Adrenal gland (tissue), 5 donors: ENCODE results near the gene PHF13.
"Not testable (repeated sequence)": the region's sequence is repeated elsewhere in the genome, so short reads cannot be mapped to it uniquely, and the experiment has no call there.

Experiments used
- POLR2A ChIP-seq, 2 donors: fragments of 450-650 bp; IDR thresholded peaks; one replicate each; pipeline ENCODE4 v1.6.1; 2017; ENCODE audit warnings: antibody characterized with exemption in 2 of 2, mild to moderate bottlenecking in 2 of 2, moderate library complexity in 1 of 2
- TF ChIP-seq, protein P1 (sequence below), 6 experiments: fragments of 450-650 bp in 4 of 6; fragments of 200-600 bp in 2 of 6; sonication (generic) in 1 of 6; IDR thresholded peaks; 1 replicate in 5 of 6; 2 replicates in 1 of 6; pipeline versions ENCODE4 v1.5.1 to v1.8.0; 2016 to 2021; ENCODE audit warnings: antibody characterized with exemption in 6 of 6, mild to moderate bottlenecking in 2 of 6, moderate library complexity in 1 of 6
- donor health status: DM: no; HTN: no; CAD: no.

DNA sequence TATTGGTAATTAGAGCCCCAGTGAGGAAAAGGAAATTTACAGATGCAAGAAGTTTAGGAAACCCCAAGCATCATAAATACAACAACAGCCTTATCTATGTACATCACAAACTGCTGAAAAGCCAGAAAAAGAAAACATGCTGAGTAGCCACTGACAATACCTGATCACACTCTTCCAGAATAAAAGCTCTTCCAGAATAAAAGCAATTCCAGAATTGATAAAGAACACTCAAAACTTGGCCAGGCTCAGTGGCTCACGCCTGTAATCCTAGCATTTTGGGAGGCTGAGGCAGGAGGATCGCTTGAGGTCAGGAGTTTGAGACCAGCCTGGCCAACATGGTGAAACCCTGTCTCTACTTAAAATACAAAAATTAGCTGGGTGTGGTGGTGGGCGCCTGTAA lies 27.3 kb downstream of the PHF13 start:
- TF ChIP-seq, protein P1, sequence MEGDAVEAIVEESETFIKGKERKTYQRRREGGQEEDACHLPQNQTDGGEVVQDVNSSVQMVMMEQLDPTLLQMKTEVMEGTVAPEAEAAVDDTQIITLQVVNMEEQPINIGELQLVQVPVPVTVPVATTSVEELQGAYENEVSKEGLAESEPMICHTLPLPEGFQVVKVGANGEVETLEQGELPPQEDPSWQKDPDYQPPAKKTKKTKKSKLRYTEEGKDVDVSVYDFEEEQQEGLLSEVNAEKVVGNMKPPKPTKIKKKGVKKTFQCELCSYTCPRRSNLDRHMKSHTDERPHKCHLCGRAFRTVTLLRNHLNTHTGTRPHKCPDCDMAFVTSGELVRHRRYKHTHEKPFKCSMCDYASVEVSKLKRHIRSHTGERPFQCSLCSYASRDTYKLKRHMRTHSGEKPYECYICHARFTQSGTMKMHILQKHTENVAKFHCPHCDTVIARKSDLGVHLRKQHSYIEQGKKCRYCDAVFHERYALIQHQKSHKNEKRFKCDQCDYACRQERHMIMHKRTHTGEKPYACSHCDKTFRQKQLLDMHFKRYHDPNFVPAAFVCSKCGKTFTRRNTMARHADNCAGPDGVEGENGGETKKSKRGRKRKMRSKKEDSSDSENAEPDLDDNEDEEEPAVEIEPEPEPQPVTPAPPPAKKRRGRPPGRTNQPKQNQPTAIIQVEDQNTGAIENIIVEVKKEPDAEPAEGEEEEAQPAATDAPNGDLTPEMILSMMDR (IDR thresholded peaks at IDR 0.05), result not testable (repeated sequence)
- not testable (repeated sequence) for TF ChIP-seq POLR2A (IDR thresholded peaks at IDR 0.05)
